ENCODE measurements around the gene USP2.

DNA sequence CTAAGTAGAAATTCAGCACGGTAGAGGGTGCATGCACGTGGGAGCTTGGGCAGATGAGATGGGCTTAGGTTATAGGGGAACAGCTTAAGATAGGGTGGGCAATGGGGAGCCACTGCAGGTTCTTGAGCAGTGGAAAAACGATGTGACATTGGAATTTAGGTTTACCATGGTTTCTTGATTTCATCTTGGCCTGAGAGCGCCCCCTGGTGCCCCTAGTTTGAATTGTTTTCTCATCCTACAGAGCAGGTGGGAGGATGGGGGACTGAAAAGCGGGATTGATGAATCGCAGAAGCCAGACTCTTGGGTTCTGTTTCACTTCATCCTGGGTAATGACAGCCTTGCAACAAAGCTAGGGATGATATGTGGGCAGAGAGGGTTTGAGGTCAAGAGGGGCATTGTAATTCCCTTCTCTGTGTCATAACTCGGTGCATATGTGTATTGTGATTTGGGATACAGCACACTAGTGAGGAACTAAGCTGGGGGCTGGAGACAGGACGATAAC lies 57.9 kb downstream of the USP2 start:
- TF ChIP-seq, protein P1, sequence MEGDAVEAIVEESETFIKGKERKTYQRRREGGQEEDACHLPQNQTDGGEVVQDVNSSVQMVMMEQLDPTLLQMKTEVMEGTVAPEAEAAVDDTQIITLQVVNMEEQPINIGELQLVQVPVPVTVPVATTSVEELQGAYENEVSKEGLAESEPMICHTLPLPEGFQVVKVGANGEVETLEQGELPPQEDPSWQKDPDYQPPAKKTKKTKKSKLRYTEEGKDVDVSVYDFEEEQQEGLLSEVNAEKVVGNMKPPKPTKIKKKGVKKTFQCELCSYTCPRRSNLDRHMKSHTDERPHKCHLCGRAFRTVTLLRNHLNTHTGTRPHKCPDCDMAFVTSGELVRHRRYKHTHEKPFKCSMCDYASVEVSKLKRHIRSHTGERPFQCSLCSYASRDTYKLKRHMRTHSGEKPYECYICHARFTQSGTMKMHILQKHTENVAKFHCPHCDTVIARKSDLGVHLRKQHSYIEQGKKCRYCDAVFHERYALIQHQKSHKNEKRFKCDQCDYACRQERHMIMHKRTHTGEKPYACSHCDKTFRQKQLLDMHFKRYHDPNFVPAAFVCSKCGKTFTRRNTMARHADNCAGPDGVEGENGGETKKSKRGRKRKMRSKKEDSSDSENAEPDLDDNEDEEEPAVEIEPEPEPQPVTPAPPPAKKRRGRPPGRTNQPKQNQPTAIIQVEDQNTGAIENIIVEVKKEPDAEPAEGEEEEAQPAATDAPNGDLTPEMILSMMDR (IDR thresholded peaks at IDR 0.05; ENCODE audit: insufficient read depth, low read length): peak; percentile 71
- TF ChIP-seq POLR2AphosphoS5 (IDR thresholded peaks at IDR 0.05; ENCODE audit: low read depth): no peak
- TF ChIP-seq, protein P2, sequence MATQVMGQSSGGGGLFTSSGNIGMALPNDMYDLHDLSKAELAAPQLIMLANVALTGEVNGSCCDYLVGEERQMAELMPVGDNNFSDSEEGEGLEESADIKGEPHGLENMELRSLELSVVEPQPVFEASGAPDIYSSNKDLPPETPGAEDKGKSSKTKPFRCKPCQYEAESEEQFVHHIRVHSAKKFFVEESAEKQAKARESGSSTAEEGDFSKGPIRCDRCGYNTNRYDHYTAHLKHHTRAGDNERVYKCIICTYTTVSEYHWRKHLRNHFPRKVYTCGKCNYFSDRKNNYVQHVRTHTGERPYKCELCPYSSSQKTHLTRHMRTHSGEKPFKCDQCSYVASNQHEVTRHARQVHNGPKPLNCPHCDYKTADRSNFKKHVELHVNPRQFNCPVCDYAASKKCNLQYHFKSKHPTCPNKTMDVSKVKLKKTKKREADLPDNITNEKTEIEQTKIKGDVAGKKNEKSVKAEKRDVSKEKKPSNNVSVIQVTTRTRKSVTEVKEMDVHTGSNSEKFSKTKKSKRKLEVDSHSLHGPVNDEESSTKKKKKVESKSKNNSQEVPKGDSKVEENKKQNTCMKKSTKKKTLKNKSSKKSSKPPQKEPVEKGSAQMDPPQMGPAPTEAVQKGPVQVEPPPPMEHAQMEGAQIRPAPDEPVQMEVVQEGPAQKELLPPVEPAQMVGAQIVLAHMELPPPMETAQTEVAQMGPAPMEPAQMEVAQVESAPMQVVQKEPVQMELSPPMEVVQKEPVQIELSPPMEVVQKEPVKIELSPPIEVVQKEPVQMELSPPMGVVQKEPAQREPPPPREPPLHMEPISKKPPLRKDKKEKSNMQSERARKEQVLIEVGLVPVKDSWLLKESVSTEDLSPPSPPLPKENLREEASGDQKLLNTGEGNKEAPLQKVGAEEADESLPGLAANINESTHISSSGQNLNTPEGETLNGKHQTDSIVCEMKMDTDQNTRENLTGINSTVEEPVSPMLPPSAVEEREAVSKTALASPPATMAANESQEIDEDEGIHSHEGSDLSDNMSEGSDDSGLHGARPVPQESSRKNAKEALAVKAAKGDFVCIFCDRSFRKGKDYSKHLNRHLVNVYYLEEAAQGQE (IDR thresholded peaks at IDR 0.05; ENCODE audit: insufficient replicate concordance, low read depth): no peak
- TF ChIP-seq GABPA (IDR thresholded peaks at IDR 0.05; ENCODE audit: low read depth): no peak

Measured in HL-60 (cell line).